HEK293T (cell line): ENCODE data around the gene C3orf52.

Source experiments
- ARNT ChIP-seq: fragments of 450-650 bp; IDR thresholded peaks from 2 replicates; pipeline ENCODE4 v1.6.1; 2017; ENCODE audit warnings: mild to moderate bottlenecking
- BHLHE40 ChIP-seq: fragments of 450-650 bp; IDR thresholded peaks from 2 replicates; pipeline ENCODE4 v1.6.1; 2016; ENCODE audit warnings: mild to moderate bottlenecking, moderate library complexity, borderline replicate concordance
- CTBP1 ChIP-seq: fragments of 450-650 bp; IDR thresholded peaks from 2 replicates; pipeline ENCODE4 v1.6.1; 2016; ENCODE audit warnings: borderline replicate concordance
- ELF4 ChIP-seq: fragments of 450-650 bp; IDR thresholded peaks from 2 replicates; pipeline ENCODE4 v1.6.1; 2017; ENCODE audit warnings: antibody characterized with exemption
- FOXA1 ChIP-seq: fragments of 450-650 bp; IDR thresholded peaks from 2 replicates; pipeline ENCODE4 v1.6.1; 2016; ENCODE audit warnings: mild to moderate bottlenecking
- FOXM1 ChIP-seq: fragments of 450-650 bp; IDR thresholded peaks from 2 replicates; pipeline ENCODE4 v1.6.1; 2017; ENCODE audit warnings: mild to moderate bottlenecking, borderline replicate concordance
- HDGF ChIP-seq: fragments of 450-650 bp; IDR thresholded peaks from 2 replicates; pipeline ENCODE4 v1.6.1; 2017; ENCODE audit warnings: antibody characterized with exemption, borderline replicate concordance
- NFRKB ChIP-seq: fragments of 450-650 bp; IDR thresholded peaks from 2 replicates; pipeline ENCODE4 v1.6.1; 2016; ENCODE audit warnings: mild to moderate bottlenecking, moderate library complexity
- SP1 ChIP-seq: fragments of 450-650 bp; IDR thresholded peaks from 2 replicates; pipeline ENCODE4 v1.6.1; 2017
- SUZ12 ChIP-seq: fragments of 450-650 bp; IDR thresholded peaks from 2 replicates; pipeline ENCODE4 v1.6.1; 2016; ENCODE audit warnings: mild to moderate bottlenecking
- TARDBP ChIP-seq: fragments of 450-650 bp; IDR thresholded peaks from 2 replicates; pipeline ENCODE4 v1.6.1; 2016
- TF ChIP-seq, protein P1 (sequence below): fragments of 450-650 bp; IDR thresholded peaks from 2 replicates; pipeline ENCODE4 v1.6.1; 2016

GRCh38 chr3:112046599-112046998, 39.6 kb upstream of the C3orf52 start:
- TF ChIP-seq SP1 (no peak), ELF4 (no peak), BHLHE40 (no peak), TARDBP (no peak), NFRKB (no peak), HDGF (no peak), SUZ12 (no peak), CTBP1 (no peak), FOXM1 (no peak), ARNT (no peak), FOXA1 (no peak)
- TF ChIP-seq, protein P1, sequence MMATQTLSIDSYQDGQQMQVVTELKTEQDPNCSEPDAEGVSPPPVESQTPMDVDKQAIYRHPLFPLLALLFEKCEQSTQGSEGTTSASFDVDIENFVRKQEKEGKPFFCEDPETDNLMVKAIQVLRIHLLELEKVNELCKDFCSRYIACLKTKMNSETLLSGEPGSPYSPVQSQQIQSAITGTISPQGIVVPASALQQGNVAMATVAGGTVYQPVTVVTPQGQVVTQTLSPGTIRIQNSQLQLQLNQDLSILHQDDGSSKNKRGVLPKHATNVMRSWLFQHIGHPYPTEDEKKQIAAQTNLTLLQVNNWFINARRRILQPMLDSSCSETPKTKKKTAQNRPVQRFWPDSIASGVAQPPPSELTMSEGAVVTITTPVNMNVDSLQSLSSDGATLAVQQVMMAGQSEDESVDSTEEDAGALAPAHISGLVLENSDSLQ, result no peak
